GM18505 (cell line): ENCODE measurements around the gene ETS2.

Experiments used
- ATAC-seq: cut with Tn5 transposase; IDR thresholded peaks from one replicate; pipeline ENCODE4 v1.9.1; 2021; ENCODE audit not compliant: unreplicated experiment
- POLR2A ChIP-seq: IDR thresholded peaks from 4 replicates; pipeline ENCODE4 v1.6.1; 2011; ENCODE audit warnings: borderline replicate concordance; ENCODE audit not compliant: insufficient read depth, insufficient read length; ENCODE audit errors: extremely low read depth

ETS2 gene

GRCh38 chr21:38800046-38800758, 5.5 kb upstream of the ETS2 start:
- ATAC-seq = no peak
- no peak for TF ChIP-seq POLR2A

- no peak for ATAC-seq
- TF ChIP-seq POLR2A = no peak
Measured at GRCh38 chr21:38800924-38801744, 4.6 kb upstream of the ETS2 start.

GRCh38 chr21:38802050-38803026, 3.4 kb upstream of the ETS2 start:
- no peak for ATAC-seq

GRCh38 chr21:38803075-38803660, 2.6 kb upstream of the ETS2 start:
- no peak for TF ChIP-seq POLR2A
- no peak for ATAC-seq

More at GRCh38 chr21:38802050-38803026, 3.4 kb upstream of the ETS2 start:
- TF ChIP-seq POLR2A = no peak

- TF ChIP-seq POLR2A = no peak
- ATAC-seq = no peak
Measured at GRCh38 chr21:38804030-38804788, 1.5 kb upstream of the ETS2 start.

GRCh38 chr21:38804789-38805327, 871 bp upstream of the ETS2 start:
- peak; percentile 29 for ATAC-seq
- no peak for TF ChIP-seq POLR2A

- ATAC-seq = peak; percentile 20
- TF ChIP-seq POLR2A = no peak
Measured at GRCh38 chr21:38806153-38806941, 618 bp downstream of the ETS2 start.

- no peak for ATAC-seq
- TF ChIP-seq POLR2A = no peak
Measured at GRCh38 chr21:38806942-38807284, 1.2 kb downstream of the ETS2 start.

GRCh38 chr21:38807441-38807871, 1.7 kb downstream of the ETS2 start:
- ATAC-seq = no peak
- TF ChIP-seq POLR2A = no peak

GRCh38 chr21:38807986-38808385, 2.3 kb downstream of the ETS2 start:
- no peak for TF ChIP-seq POLR2A
- no peak for ATAC-seq

GRCh38 chr21:38809198-38809878, 3.6 kb downstream of the ETS2 start:
- no peak for TF ChIP-seq POLR2A
- no peak for ATAC-seq
